BJ (cell line): ENCODE results near the gene CTSZ. TPM values are rescaled to one million over a fixed set of nuclear protein-coding genes. Genes with fewer than 3 reads are reported as not detected.

Source experiments
- CTCF ChIA-PET: fragments of 350-600 bp; formaldehyde crosslinking; extraction: SDS; loops from one replicate; lab custom pipeline; 2021; ENCODE audit warnings: antibody characterized with exemption, inconsistent platforms; lab: Yijun Ruan, JAX
- POLR2A ChIA-PET: fragments of 300-600 bp; sonication (Branson Sonifier 250); formaldehyde crosslinking; extraction: SDS; loops from one replicate; lab custom pipeline; 2021; ENCODE audit warnings: antibody characterized with exemption; lab: Charles Lee
- DNase-seq: peaks from one replicate; pipeline ENCODE4 v3.0.0-alpha.2; 2011; ENCODE audit warnings: low read depth
- H3K27me3 ChIP-seq: 2 replicates; pipeline ENCODE4 v1.6.0; 2011; ENCODE audit warnings: low read length; ENCODE audit not compliant: control insufficient read depth, insufficient read depth
- H3K36me3 ChIP-seq: 2 replicates; pipeline ENCODE4 v1.5.1; 2011; ENCODE audit warnings: low read length; ENCODE audit not compliant: control insufficient read depth, insufficient read depth
- H3K4me3 ChIP-seq: 2 replicates; pipeline ENCODE4 v1.5.1; 2011; ENCODE audit warnings: low read depth, mild to moderate bottlenecking, control low read depth, low read length
- polyA plus RNA-seq: library from polyadenylated mRNA; depleted of rRNA; stranded (reverse); fragments of >200 nt; gene quantifications from 2 replicates; pipeline ENCODE4 v1.2.3, GENCODE V29; 2011
- TF ChIP-seq, protein P1 (sequence below): IDR thresholded peaks from 2 replicates; pipeline ENCODE4 v1.5.1; 2011; ENCODE audit warnings: low read depth, mild to moderate bottlenecking, control low read depth, inconsistent platforms, low read length, moderate library complexity; ENCODE audit not compliant: insufficient read depth

Gene CTSZ
- polyA plus RNA-seq, 1 experiment, result 288 TPM

DNA sequence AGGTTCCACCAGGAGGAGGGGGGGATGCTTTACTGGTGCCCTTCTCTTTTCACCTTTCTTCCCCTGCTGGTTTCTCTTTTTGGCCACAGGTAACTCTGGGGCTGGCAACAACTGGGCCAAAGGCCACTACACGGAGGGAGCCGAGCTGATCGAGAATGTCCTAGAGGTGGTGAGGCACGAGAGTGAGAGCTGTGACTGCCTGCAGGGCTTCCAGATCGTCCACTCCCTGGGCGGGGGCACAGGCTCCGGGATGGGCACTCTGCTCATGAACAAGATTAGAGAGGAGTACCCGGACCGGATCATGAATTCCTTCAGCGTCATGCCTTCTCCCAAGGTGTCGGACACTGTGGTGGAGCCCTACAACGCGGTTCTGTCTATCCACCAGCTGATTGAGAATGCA lies 16.6 kb upstream of the CTSZ start:
- TF ChIP-seq, protein P1, sequence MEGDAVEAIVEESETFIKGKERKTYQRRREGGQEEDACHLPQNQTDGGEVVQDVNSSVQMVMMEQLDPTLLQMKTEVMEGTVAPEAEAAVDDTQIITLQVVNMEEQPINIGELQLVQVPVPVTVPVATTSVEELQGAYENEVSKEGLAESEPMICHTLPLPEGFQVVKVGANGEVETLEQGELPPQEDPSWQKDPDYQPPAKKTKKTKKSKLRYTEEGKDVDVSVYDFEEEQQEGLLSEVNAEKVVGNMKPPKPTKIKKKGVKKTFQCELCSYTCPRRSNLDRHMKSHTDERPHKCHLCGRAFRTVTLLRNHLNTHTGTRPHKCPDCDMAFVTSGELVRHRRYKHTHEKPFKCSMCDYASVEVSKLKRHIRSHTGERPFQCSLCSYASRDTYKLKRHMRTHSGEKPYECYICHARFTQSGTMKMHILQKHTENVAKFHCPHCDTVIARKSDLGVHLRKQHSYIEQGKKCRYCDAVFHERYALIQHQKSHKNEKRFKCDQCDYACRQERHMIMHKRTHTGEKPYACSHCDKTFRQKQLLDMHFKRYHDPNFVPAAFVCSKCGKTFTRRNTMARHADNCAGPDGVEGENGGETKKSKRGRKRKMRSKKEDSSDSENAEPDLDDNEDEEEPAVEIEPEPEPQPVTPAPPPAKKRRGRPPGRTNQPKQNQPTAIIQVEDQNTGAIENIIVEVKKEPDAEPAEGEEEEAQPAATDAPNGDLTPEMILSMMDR, result no peak
- CTCF ChIA-PET, result interaction anchor here (0.7 to 1.1 kb wide), 2 partner anchors 8 to 14 kb away, joined by 3 to 4 read pairs; no protein-coding TSS in a partner anchor
- H3K36me3 ChIP-seq, result peaks cover 15% of the 10 kb centered on the region

GRCh38 chr20:59022754-59023153 lies 15.7 kb upstream of the CTSZ start:
- ChIA-PET POLR2A (no interaction called here), CTCF (no interaction called here)
- Histone ChIP-seq H3K4me3 (no peak overlapping the region), H3K36me3 (peaks cover 15% of the 10 kb centered on the region), H3K27me3 (no peaks in the 10 kb centered on the region)
- DNase-seq, result no peak
- TF ChIP-seq, protein P1, result no peak

More for the DNA sequence above, 16.6 kb upstream of the CTSZ start:
- H3K27me3 ChIP-seq, result no peaks in the 10 kb centered on the region
- POLR2A ChIA-PET, result no interaction called here
- H3K4me3 ChIP-seq, result no peak overlapping the region
- DNase-seq, result no peak

- POLR2A ChIA-PET, result interaction anchor here (0.6 kb wide), 1 partner anchor 141 kb away, joined by 3 read pairs; no protein-coding TSS in a partner anchor
- peaks cover 15% of the 10 kb centered on the region for H3K36me3 ChIP-seq
- no peak for DNase-seq
- CTCF ChIA-PET, result no interaction called here
- H3K27me3 ChIP-seq, result no peaks in the 10 kb centered on the region
- TF ChIP-seq, protein P1, result no peak
- no peak overlapping the region for H3K4me3 ChIP-seq
Observed at GRCh38 chr20:59020938-59021551, 14.0 kb upstream of the CTSZ start.

- ChIA-PET CTCF (no interaction called here), POLR2A (no interaction called here)
Observed at GRCh38 chr20:59019217-59019616, 12.2 kb upstream of the CTSZ start, which contains the start of gene TUBB1. TSS of gene TUBB1 (plus strand) at chr20:59019429. CDS start at chr20:59019523, 94 bp downstream.

GRCh38 chr20:59018817-59019216 lies 11.8 kb upstream of the CTSZ start:
- ChIA-PET CTCF (no interaction called here), POLR2A (no interaction called here)
- DNase-seq, result no peak
- H3K27me3 ChIP-seq, result no peaks in the 10 kb centered on the region
- TF ChIP-seq, protein P1, result no peak
- H3K4me3 ChIP-seq, result no peak overlapping the region
- peaks cover 2% of the 10 kb centered on the region for H3K36me3 ChIP-seq

More at GRCh38 chr20:59019217-59019616, 12.2 kb upstream of the CTSZ start, which contains the start of gene TUBB1:
- DNase-seq, result no peak
- Histone ChIP-seq H3K4me3 (no peak within 1 kb of the TSS), H3K36me3 (peaks cover 6% of the 10 kb centered on the region), H3K27me3 (no peaks in the 10 kb centered on the region)
- TF ChIP-seq, protein P1, result no peak
